Tibial nerve (tissue), 4 donors: ENCODE measurements around the gene YWHAH. TPM values are rescaled to one million over a fixed set of nuclear protein-coding genes. Genes with fewer than 3 reads are reported as not detected.
A peak's percentile ranks its signal among the peaks of the same experiment; 100 is the strongest.

Experiments
- DNase-seq, 2 donors: peaks; one replicate each; pipeline ENCODE4 v3.0.0-alpha.2; 2019; ENCODE audit warnings: low spot score in 2 of 2
- H3K27ac ChIP-seq, 4 donors: fragments of 200-600 bp; sonication (generic) in 3 of 4; one replicate each; pipeline ENCODE4 v1.5.1; 2017 to 2019; ENCODE audit warnings: mild to moderate bottlenecking in 1 of 4
- H3K27me3 ChIP-seq, 2 donors: fragments of 200-600 bp; sonication (generic) in 1 of 2; one replicate each; pipeline versions ENCODE4 v1.5.1 to v1.6.0; 2017 to 2019
- H3K36me3 ChIP-seq, 3 donors: fragments of 200-600 bp; sonication (generic); one replicate each; pipeline ENCODE4 v1.5.1; 2018 to 2019
- H3K4me1 ChIP-seq, 4 donors: fragments of 200-600 bp; sonication (generic) in 3 of 4; one replicate each; pipeline ENCODE4 v1.5.1; 2017 to 2019
- H3K4me3 ChIP-seq, 4 donors: fragments of 200-600 bp; sonication (generic) in 3 of 4; one replicate each; pipeline ENCODE4 v1.5.1; 2017 to 2019; ENCODE audit warnings: mild to moderate bottlenecking in 1 of 4, moderate library complexity in 1 of 4
- H3K9me3 ChIP-seq, 4 donors: fragments of 200-600 bp; sonication (generic) in 3 of 4; one replicate each; pipeline ENCODE4 v1.5.1; 2017 to 2019
- CTCF ChIP-seq, 5 experiments: fragments of 200-600 bp in 3 of 5; fragments of 450-650 bp in 2 of 5; sonication (generic) in 3 of 5; IDR thresholded peaks; one replicate each; pipeline ENCODE4 v1.5.1; 2016 to 2019; ENCODE audit warnings: antibody characterized with exemption in 5 of 5, mild to moderate bottlenecking in 3 of 5, moderate library complexity in 2 of 5
- EP300 ChIP-seq, 2 donors: sonication (generic); formaldehyde crosslinking; IDR thresholded peaks; one replicate each; pipeline ENCODE4 v1.6.1; 2017; ENCODE audit warnings: antibody characterized with exemption in 2 of 2, mild to moderate bottlenecking in 1 of 2
- POLR2A ChIP-seq, 2 donors: fragments of 450-650 bp; IDR thresholded peaks; one replicate each; pipeline ENCODE4 v1.6.1; 2017; ENCODE audit warnings: antibody characterized with exemption in 2 of 2, mild to moderate bottlenecking in 2 of 2, moderate library complexity in 2 of 2
- WGBS, 2 donors: methylation state at CpG; one replicate each; pipeline ENCODE4 v1.1.5; 2018; 5-methylcytosine and 5-hydroxymethylcytosine counted together
- total RNA-seq, 4 donors: library from RNA; depleted of rRNA; stranded (reverse); fragments of >200 nt; gene quantifications; one replicate each; pipeline ENCODE4 v1.1.0, GENCODE V29; 2016

The YWHAH gene
- total RNA-seq, 4 donors from 2014 or later, result 66.3 to 102 (median 98.0) TPM

GRCh38 chr22:31922534-31922933, 21.8 kb upstream of the YWHAH start:
- 84% methylated on average over 6 of the region's 6 CpGs for WGBS, 2 donors
- no peak overlapping the region for H3K27ac ChIP-seq
- no peak for TF ChIP-seq EP300 (IDR thresholded peaks at IDR 0.05)
- TF ChIP-seq POLR2A (IDR thresholded peaks at IDR 0.05), result no peak
- TF ChIP-seq CTCF (IDR thresholded peaks at IDR 0.05), result no peak
- peaks cover 0 to 4% (median 0%) of the 10 kb centered on the region in 4 donors for H3K4me1 ChIP-seq
- H3K4me3 ChIP-seq, result no peak overlapping the region
- H3K9me3 ChIP-seq, result no peaks in the 10 kb centered on the region
- no peak for DNase-seq
- H3K36me3 ChIP-seq, result no peaks in the 10 kb centered on the region
- no peaks in the 10 kb centered on the region for H3K27me3 ChIP-seq

- Histone ChIP-seq H3K36me3 (no peaks in the 10 kb centered on the region), H3K4me1 (no peaks in the 10 kb centered on the region), H3K27ac (no peak overlapping the region), H3K4me3 (no peak overlapping the region), H3K27me3 (no peaks in the 10 kb centered on the region), H3K9me3 (no peaks in the 10 kb centered on the region)
- peak in 1 of 2 donors; percentile 52 for TF ChIP-seq EP300 (IDR thresholded peaks at IDR 0.05)
- TF ChIP-seq CTCF (IDR thresholded peaks at IDR 0.05), result no peak
- TF ChIP-seq POLR2A (IDR thresholded peaks at IDR 0.05), result no peak
- peak; percentile 23 to 61 for DNase-seq
- WGBS, 2 donors, result 12 to 18% methylated on average over 5 of the region's 5 CpGs
These were observed 21.2 kb upstream of the YWHAH start for GRCh38 chr22:31923136-31923535.

- H3K27ac ChIP-seq, result no peak overlapping the region
- H3K4me1 ChIP-seq, result peaks cover 0 to 1% (median 0%) of the 10 kb centered on the region in 4 donors
- no peak for DNase-seq
- no peaks in the 10 kb centered on the region for H3K9me3 ChIP-seq
- no peak for TF ChIP-seq EP300 (IDR thresholded peaks at IDR 0.05)
- H3K27me3 ChIP-seq, result no peaks in the 10 kb centered on the region
- no peak overlapping the region for H3K4me3 ChIP-seq
- no peaks in the 10 kb centered on the region for H3K36me3 ChIP-seq
- WGBS, 2 donors, result 42 to 76% methylated on average over 2 of the region's 2 CpGs
These were observed 20.6 kb upstream of the YWHAH start for GRCh38 chr22:31923747-31924146.

- 93 to 100% methylated on average over 1 of the region's 1 CpG for WGBS, 2 donors
- H3K27ac ChIP-seq, result no peak overlapping the region
These were observed 19.3 kb upstream of the YWHAH start for GRCh38 chr22:31925056-31925455.

GRCh38 chr22:31926024-31926423, 18.3 kb upstream of the YWHAH start:
- no peak for DNase-seq
- Histone ChIP-seq H3K27me3 (no peaks in the 10 kb centered on the region), H3K9me3 (no peaks in the 10 kb centered on the region), H3K27ac (no peak overlapping the region), H3K4me1 (peaks cover 0 to 7% (median 0%) of the 10 kb centered on the region in 4 donors), H3K4me3 (no peak overlapping the region), H3K36me3 (no peaks in the 10 kb centered on the region)
- 75 to 81% methylated on average over 1 of the region's 1 CpG for WGBS, 2 donors
- no peak for TF ChIP-seq CTCF (IDR thresholded peaks at IDR 0.05)
- no peak for TF ChIP-seq EP300 (IDR thresholded peaks at IDR 0.05)
- no peak for TF ChIP-seq POLR2A (IDR thresholded peaks at IDR 0.05)

More at GRCh38 chr22:31925056-31925455, 19.3 kb upstream of the YWHAH start:
- Histone ChIP-seq H3K4me1 (peaks cover 0 to 7% (median 0%) of the 10 kb centered on the region in 4 donors), H3K9me3 (no peaks in the 10 kb centered on the region), H3K27me3 (no peaks in the 10 kb centered on the region), H3K4me3 (no peak overlapping the region), H3K36me3 (no peaks in the 10 kb centered on the region)
- no peak for TF ChIP-seq CTCF (IDR thresholded peaks at IDR 0.05)
- TF ChIP-seq EP300 (IDR thresholded peaks at IDR 0.05), result no peak
- TF ChIP-seq POLR2A (IDR thresholded peaks at IDR 0.05), result no peak
- DNase-seq, result no peak

- Histone ChIP-seq H3K4me3 (no peak overlapping the region), H3K27me3 (no peaks in the 10 kb centered on the region), H3K36me3 (no peaks in the 10 kb centered on the region), H3K9me3 (no peaks in the 10 kb centered on the region), H3K27ac (no peak overlapping the region), H3K4me1 (peaks cover 0 to 7% (median 0%) of the 10 kb centered on the region in 4 donors)
- no peak for DNase-seq
- no peak for TF ChIP-seq POLR2A (IDR thresholded peaks at IDR 0.05)
- no peak for TF ChIP-seq EP300 (IDR thresholded peaks at IDR 0.05)
- TF ChIP-seq CTCF (IDR thresholded peaks at IDR 0.05), result no peak
These were observed 17.4 kb upstream of the YWHAH start for GRCh38 chr22:31926969-31927368.
